HUES48 (cell line): ENCODE results near the gene EIF4E.
"Not testable (repeated sequence)": the region's sequence is repeated elsewhere in the genome, so short reads cannot be mapped to it uniquely, and the experiment has no call there.

Source experiments
- H3K27ac ChIP-seq: one replicate; pipeline ENCODE4 v1.7.0; 2013; ENCODE audit warnings: low read depth, low read length, inconsistent platforms
- H3K27me3 ChIP-seq: 2 replicates; pipeline ENCODE4 v1.6.1; 2013; ENCODE audit warnings: mild to moderate bottlenecking, low read length; ENCODE audit not compliant: control insufficient read depth, insufficient read depth
- H3K36me3 ChIP-seq: 2 replicates; pipeline ENCODE4 v1.6.1; 2013; ENCODE audit warnings: low read length; ENCODE audit not compliant: control insufficient read depth, insufficient read depth
- H3K4me1 ChIP-seq: 2 replicates; pipeline ENCODE4 v1.6.1; 2013; ENCODE audit warnings: mild to moderate bottlenecking, low read length; ENCODE audit not compliant: control insufficient read depth, insufficient read depth
- H3K4me3 ChIP-seq: 2 replicates; pipeline ENCODE4 v1.5.1; 2013; ENCODE audit warnings: mild to moderate bottlenecking, low read depth, low read length
- H3K9ac ChIP-seq: 2 replicates; pipeline ENCODE4 v1.6.1; 2013; ENCODE audit warnings: mild to moderate bottlenecking, low read depth, low read length, moderate library complexity
- H3K9me3 ChIP-seq: 2 replicates; pipeline ENCODE4 v1.6.1; 2013; ENCODE audit warnings: low read length; ENCODE audit not compliant: control insufficient read depth, insufficient read depth

EIF4E gene

DNA sequence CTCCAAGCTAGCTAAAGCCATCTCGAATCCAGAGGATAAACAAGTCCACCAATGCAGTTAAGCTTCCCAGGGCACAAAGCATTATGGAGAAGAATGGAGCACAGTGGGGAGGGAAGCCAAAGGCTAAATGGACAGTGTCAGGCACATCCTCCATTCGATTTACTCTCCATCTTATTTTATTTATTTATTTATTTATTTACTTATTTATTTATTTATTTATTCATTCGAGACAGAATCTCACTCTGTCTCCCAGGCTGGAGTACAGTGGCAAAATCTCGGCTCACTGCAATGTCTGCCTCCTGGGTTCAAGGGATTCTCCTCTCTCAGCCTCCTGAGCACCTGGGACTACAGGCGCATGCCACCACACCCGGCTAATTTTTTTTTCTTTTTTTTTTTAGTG is 26.3 kb upstream of the EIF4E start:
- Histone ChIP-seq H3K36me3 (no peaks in the 10 kb centered on the region), H3K4me1 (no peaks in the 10 kb centered on the region), H3K9ac (no peak overlapping the region), H3K4me3 (no peak overlapping the region), H3K9me3 (no peaks in the 10 kb centered on the region), H3K27ac (no peak overlapping the region), H3K27me3 (no peaks in the 10 kb centered on the region)

DNA sequence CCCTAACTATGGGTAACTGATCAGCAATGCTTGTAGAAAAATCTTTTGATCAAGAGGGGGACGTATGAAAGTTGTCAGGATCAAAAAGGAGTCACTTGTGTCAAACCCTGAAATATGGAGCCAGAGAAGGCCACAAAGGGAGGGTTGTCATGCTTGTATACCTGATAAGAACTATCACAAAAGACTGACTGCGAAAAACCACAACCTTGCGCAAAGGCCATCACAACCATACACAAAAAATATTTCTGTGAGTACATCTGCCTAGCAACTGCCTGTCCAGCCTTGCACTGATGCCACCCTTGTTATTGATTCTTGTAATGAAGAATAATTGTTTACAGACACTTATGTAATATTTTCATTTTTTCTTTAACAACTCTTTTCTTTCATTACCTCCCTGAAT is 22.8 kb upstream of the EIF4E start:
- Histone ChIP-seq H3K9me3 (no peaks in the 10 kb centered on the region), H3K4me3 (no peak overlapping the region), H3K36me3 (no peaks in the 10 kb centered on the region), H3K27ac (no peak overlapping the region), H3K4me1 (no peaks in the 10 kb centered on the region), H3K9ac (no peak overlapping the region), H3K27me3 (no peaks in the 10 kb centered on the region)

DNA sequence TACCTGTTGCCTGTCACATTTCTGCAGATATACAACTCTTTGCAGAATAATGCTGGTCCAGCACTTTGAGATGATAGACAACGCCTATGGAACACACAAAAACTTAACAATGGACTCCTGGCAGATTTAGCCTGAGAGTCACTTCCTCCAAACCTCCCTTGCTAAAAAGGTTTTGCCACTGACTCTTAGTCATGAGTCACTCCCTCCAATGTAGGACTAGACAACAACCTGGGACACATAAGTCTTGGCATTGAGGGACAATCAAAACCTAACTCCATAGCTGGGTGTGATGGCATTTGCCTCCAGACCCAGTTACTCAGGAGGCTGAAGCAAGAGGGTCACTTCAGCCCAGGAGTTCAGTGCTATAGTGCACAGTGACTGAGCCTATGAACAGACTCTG is 22.0 kb upstream of the EIF4E start:
- H3K27me3 ChIP-seq = no peaks in the 10 kb centered on the region
- no peak overlapping the region for H3K27ac ChIP-seq
- no peak overlapping the region for H3K4me3 ChIP-seq
- no peak overlapping the region for H3K9ac ChIP-seq
- no peaks in the 10 kb centered on the region for H3K4me1 ChIP-seq
- no peaks in the 10 kb centered on the region for H3K36me3 ChIP-seq
- no peaks in the 10 kb centered on the region for H3K9me3 ChIP-seq

DNA sequence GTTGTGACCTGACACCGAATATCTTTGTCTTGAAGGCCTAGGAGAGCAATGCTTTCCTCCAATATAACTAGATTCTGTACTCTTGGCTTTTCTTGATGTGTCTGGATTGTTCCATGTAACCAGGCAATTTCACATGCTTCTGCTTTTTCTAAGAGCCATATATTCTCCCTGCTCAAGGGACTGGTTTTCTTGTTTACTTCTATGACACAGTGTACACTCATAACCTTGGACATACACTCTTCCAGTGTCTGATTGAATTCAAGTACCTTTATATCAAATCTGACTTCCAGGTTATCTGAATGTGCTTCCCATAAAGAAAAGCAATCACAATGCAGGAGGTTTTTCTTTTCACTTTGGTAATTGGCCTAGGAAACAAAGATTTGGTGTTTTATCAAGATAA is 17.4 kb upstream of the EIF4E start:
- Histone ChIP-seq H3K27me3 (no peaks in the 10 kb centered on the region), H3K9ac (no peak overlapping the region), H3K9me3 (no peaks in the 10 kb centered on the region), H3K27ac (no peak overlapping the region), H3K36me3 (no peaks in the 10 kb centered on the region), H3K4me1 (no peaks in the 10 kb centered on the region), H3K4me3 (no peak overlapping the region)

DNA sequence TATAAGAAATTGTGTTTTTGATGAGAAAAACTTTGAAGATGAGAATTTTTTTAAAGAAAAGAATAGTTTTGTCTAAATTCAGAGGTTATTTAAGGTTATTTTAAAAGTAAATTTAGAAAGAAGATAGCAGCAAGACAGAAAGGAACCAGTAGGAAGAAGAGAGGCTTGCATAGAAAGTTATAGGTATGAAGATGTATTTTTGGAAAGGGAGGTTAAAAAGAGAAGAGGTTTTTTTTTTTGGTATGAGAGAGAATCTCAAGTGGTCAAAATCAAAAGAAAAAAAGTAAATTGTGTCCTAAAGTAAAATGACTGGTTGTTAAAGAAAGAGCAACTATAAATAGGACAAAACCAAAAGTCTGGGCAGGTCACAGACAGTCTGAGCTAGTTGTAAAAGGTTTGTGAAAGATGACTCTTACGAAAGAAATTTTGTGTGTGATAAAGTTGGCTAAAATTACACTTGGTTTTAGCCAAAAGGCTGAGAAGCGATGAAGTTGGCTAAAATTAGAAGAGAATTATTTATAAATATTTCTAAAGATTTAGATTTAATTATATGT is 16.4 kb upstream of the EIF4E start:
- H3K9ac ChIP-seq = no peak overlapping the region
- H3K9me3 ChIP-seq = no peaks in the 10 kb centered on the region
- H3K4me1 ChIP-seq = no peaks in the 10 kb centered on the region
- no peak overlapping the region for H3K27ac ChIP-seq
- H3K36me3 ChIP-seq = no peaks in the 10 kb centered on the region
- no peak overlapping the region for H3K4me3 ChIP-seq
- no peaks in the 10 kb centered on the region for H3K27me3 ChIP-seq

DNA sequence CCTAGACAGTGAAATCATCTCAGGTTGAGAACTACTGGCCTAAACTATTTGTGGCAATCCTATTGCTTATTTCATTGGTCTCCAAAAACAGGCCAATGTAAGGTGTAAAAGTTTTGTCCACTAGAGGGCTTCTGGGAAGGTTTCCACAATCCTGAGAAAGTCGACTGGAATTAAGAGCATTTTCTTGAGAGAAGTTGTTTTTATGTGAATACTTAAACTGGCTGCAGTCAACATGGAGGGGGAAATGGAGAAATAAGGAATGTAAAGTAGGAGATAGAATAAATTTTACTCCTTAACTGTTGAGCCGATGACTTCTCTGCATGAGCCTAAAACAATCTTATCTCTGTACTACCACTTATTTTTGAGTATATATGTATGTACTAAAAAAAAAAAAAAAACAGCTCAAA is 11.0 kb upstream of the EIF4E start:
- H3K27me3 ChIP-seq = no peaks in the 10 kb centered on the region
- no peak overlapping the region for H3K27ac ChIP-seq
- H3K4me1 ChIP-seq = peaks cover 16% of the 10 kb centered on the region
- no peaks in the 10 kb centered on the region for H3K36me3 ChIP-seq
- no peak overlapping the region for H3K9ac ChIP-seq
- H3K4me3 ChIP-seq = no peak overlapping the region
- no peaks in the 10 kb centered on the region for H3K9me3 ChIP-seq

DNA sequence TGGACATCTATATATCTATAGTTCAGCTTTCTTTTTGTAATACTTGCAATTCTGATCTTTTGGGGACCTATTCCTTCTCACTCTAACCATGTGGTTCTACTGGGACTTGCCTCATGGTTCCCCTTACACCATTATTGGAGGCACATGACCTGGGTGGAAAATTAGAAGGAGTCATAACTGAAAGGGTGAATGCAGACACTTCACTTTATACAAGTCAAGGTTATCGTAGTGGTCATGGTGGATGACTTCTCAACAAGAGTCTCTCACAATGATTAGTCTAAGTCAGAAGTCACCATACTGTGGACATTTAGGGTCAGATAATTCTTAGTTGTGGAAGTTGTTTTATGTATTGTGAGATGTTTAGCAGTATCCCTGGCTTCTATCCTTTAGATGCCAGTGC is 10.5 kb upstream of the EIF4E start:
- H3K36me3 ChIP-seq = no peaks in the 10 kb centered on the region
- H3K9me3 ChIP-seq = no peaks in the 10 kb centered on the region
- H3K27ac ChIP-seq = no peak overlapping the region
- H3K4me1 ChIP-seq = peaks cover 16% of the 10 kb centered on the region
- H3K4me3 ChIP-seq = no peak overlapping the region
- no peaks in the 10 kb centered on the region for H3K27me3 ChIP-seq
- H3K9ac ChIP-seq = no peak overlapping the region

DNA sequence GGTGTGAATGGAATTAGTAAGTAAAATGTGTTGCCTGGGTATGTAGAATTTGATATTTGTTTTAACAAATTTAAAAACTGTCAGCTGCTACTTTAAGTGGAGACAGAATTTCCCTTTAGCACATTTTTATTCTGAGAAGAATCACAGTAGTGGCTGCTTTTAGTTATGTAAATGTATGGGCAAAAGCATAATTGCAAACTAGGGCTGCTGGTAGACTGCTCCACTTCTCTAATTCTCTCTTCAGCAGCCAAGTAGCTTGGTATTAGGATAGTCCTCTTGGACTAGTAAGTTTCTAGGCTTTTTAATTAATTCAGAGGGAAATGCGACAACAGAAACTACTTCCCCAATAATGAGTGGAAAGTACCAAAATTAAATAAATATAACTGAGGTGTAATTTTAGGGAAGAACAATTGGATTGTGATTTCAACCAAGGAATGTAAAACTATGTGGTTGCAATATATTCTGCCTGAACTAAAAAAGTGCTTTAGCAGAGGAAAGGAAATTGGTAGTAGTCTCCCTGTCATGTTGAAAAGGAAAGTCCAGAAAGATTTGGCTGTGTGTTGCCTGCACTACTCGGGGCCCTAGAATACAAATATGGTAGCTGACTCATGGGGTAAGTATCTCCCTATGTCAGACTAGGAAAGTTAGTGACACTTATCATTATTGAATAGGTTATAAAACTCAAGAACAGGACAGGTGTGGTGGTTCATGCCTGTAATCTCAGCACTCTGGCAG is 9.2 kb upstream of the EIF4E start:
- no peaks in the 10 kb centered on the region for H3K9me3 ChIP-seq
- peak overlapping the region; percentile 59; the same call in 1 of the 2 replicates for H3K9ac ChIP-seq
- no peaks in the 10 kb centered on the region for H3K36me3 ChIP-seq
- no peak overlapping the region; the same call in 1 of the 2 replicates for H3K4me3 ChIP-seq
- peak overlapping the region; percentile 79 for H3K27ac ChIP-seq
- H3K4me1 ChIP-seq = peaks cover 16% of the 10 kb centered on the region
- no peaks in the 10 kb centered on the region for H3K27me3 ChIP-seq

DNA sequence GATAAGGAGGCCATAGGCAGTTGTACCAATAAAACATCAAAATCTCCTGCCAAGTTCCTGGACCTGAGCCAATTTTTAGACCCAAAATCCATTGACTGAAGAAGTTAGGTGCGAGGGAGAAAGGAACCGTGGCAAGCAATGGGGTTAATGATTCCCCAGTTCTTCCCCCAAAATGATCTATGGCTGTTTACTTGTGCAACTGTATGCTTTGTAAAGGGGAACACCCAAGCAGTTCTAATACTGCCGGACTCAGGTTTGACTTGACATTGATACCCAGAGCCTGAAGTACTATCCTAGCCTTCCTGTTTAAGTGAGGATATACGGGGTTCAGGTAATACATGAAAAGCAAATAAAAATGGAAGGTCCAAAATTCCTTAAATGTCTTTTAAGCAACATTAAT is 6.7 kb upstream of the EIF4E start:
- Histone ChIP-seq H3K27ac (no peak overlapping the region), H3K4me1 (peaks cover 16% of the 10 kb centered on the region), H3K36me3 (no peaks in the 10 kb centered on the region), H3K27me3 (no peaks in the 10 kb centered on the region), H3K9me3 (peaks cover 4% of the 10 kb centered on the region), H3K4me3 (no peak overlapping the region), H3K9ac (no peak overlapping the region)

DNA sequence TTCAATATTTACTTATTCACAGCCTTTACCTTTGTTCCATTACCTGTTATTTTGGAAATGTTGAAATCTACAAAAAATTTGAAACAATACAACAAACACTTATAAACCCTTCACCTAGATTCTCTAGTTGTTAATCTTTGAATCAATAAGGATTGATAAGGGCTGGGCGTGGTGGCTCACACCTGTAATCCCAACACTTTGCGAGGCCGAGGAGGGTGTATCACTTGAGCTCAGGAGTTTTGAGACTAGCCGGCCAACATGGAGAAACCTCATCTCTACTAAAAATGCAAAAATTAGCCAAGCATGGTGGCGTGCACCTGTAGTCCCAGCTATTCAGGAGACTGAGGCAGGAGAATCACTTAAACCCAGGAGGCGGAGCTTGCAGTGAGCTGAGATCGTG is 5.9 kb upstream of the EIF4E start:
- H3K9ac ChIP-seq, H3K27me3 ChIP-seq, H3K4me3 ChIP-seq, H3K27ac ChIP-seq, H3K36me3 ChIP-seq: not testable (repeated sequence)
- peaks cover 12% of the 10 kb centered on the region for H3K9me3 ChIP-seq
- H3K4me1 ChIP-seq = peaks cover 16% of the 10 kb centered on the region

DNA sequence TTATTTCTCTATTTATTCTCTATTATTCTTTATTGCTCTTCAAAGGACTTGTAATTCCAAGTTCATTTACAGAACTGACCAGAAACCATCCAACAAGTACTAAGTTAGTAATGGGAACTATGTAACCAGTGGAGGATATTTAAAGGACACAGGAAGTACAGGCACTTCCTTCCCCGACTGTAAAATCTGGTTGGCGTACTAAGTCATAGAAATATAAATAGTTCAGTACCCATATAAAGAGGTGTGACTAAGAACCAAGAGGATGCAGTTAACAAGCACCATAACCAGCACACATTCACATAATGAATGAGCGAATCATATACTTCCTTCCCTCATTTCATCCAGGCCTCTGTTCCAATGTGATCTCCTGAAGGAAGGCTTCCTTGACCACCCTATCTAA is 3.6 kb upstream of the EIF4E start:
- Histone ChIP-seq H3K4me1 (peaks cover 6% of the 10 kb centered on the region; the same call in 1 of the 2 replicates), H3K4me3 (no peak overlapping the region), H3K9ac (no peak overlapping the region), H3K27me3 (no peaks in the 10 kb centered on the region), H3K27ac (no peak overlapping the region), H3K36me3 (no peaks in the 10 kb centered on the region), H3K9me3 (peaks cover 14% of the 10 kb centered on the region)
